Measurements from ENCODE around the gene OSER1.
"Not testable (repeated sequence)": the region's sequence is repeated elsewhere in the genome, so short reads cannot be mapped to it uniquely, and the experiment has no call there.

The OSER1 gene

GRCh38 chr20:44210406-44211176 lies at the start of gene OSER1:
Gene OSER1, minus strand, starts transcription at chr20:44210771. Its CDS starts 3,814 bp downstream, at chr20:44206957.
- DNase-seq, result peak; percentile 91 to 94

GRCh38 chr20:44258226-44258890 lies 47.8 kb upstream of the OSER1 start:
- no peak for DNase-seq

- no peak for DNase-seq
Observed at GRCh38 chr20:44256961-44257360, 46.4 kb upstream of the OSER1 start.

GRCh38 chr20:44255942-44256341 lies 45.4 kb upstream of the OSER1 start:
- DNase-seq, result no peak

DNA sequence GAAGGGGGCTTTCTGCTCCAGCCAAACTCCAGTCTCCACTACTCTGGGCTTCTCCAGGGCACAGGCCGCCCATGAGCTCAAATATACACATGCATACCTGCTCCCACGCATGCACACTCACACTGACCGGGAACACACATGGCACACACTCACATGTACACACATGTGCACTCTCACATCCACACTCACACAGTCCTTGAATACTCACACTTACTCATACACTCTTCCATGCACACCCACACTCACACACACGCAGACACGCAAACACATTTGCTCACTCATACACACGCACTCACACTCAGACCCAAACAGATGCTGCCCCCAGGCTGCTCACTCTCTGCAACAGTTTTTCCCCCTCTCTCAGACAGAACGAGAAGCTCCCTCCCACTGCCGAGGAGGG lies 43.5 kb upstream of the OSER1 start:
- DNase-seq, result no peak

DNA sequence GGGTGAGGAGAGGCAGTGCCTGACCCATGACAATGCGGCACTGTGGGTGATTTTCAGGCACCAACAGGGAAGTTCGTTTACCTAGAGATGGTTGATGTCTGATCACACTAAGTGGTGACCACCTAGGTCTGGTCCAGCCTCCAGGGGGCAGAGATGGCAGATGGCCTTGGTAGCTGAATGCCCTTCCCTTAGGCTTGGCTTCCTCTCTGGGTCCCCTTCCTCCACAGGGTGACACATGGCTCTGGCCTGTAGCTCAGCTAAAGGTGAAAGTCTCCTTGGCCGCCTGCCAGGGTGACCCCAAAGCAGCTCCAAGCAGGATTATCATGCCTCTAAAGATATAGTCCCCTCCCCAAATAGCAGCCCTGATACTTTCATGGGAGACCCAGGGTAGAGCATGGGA lies 43.0 kb upstream of the OSER1 start:
- DNase-seq, result no peak

GRCh38 chr20:44251284-44251683 lies 40.7 kb upstream of the OSER1 start:
- no peak for DNase-seq

DNA sequence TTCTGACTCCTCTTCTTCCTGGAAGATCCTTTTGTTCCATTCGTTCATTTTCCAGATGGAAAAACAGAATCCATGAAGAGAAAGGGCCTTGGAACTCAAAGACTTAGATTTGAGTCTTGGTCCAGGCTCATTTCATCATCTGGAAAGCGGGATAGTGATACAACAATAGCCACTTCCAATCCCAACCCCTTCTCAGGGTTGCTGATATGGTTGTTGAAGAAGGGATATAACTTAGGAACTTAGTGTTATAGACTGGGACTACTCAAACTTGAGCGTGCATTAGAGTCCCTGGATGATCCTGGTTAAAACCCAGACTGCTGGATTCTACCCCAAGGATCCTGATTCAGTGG lies 37.8 kb upstream of the OSER1 start:
- DNase-seq, result no peak

GRCh38 chr20:44247586-44248409 lies 37.2 kb upstream of the OSER1 start:
- no peak for DNase-seq

GRCh38 chr20:44247131-44247571 lies 36.6 kb upstream of the OSER1 start, which contains the start of gene GDAP1L1:
Gene GDAP1L1, plus strand, starts transcription at chr20:44247308. Its CDS starts 27 bp downstream, at chr20:44247335.
- peak; percentile 19 to 46 for DNase-seq

DNA sequence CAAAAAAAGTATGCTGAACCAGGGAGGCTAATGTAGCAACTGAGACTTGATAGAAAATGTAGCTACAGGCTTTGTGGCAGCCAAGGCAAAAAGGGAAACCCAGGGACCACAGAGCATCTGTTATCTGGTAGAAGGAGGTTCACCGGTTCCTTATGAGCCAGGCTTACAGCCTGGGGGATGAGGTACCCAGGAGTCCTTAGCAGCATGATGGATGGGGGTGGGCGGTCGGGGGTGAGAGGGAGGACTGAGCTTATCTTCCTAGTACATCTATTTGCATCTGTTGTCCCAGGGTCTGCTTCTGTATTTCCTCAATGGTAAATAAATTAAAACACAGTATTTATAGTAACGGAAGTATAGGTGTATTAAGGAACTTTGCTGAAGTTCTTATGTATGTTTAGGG lies 35.4 kb upstream of the OSER1 start:
- no peak for DNase-seq

- no peak for DNase-seq
Observed at GRCh38 chr20:44241796-44242195, 31.2 kb upstream of the OSER1 start.

DNA sequence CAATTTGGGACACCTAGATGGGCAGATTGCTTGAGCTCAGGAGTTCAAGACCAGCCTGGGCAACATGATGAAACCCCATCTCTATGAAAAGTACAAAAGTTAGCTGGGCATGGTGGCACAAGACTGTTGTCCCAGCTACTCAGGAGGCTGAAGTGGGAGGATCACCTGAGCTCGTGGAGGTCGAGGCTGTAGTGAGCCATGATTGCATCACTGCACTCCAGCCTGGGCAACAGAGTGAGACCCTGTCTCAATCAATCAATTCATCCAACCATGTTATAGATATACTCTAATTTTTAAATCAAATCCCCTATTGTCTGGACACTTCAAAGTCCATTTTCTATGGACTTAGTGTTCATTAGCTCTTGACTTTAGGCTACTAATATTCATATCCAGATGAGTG lies 26.3 kb upstream of the OSER1 start:
- DNase-seq, result not testable (repeated sequence)

DNA sequence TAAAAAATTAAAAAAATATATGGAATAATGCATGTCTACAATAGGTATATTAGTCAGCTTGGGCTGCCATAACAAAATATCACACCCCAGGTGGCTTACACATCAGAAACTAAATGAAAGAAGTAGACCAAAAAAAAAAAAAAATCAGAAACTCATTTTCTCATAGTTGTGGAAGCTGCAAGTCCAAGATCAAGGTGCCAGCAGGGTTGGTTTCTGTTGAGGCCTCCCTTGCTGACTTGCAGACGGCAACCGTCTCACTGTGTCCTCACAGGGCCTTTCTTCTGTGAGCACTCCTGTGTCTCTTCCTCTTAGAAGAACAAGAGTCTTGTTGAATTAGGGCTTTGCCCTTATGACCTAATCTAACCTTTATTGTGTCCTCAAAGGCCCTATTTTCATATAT lies 25.1 kb upstream of the OSER1 start:
- DNase-seq, result no peak

- no peak for DNase-seq
Observed at GRCh38 chr20:44234566-44235317, 24.2 kb upstream of the OSER1 start.

- DNase-seq, result no peak
Observed at GRCh38 chr20:44233436-44234016, 23.0 kb upstream of the OSER1 start.

GRCh38 chr20:44232469-44232856 lies 21.9 kb upstream of the OSER1 start:
- not testable (repeated sequence) for DNase-seq

DNA sequence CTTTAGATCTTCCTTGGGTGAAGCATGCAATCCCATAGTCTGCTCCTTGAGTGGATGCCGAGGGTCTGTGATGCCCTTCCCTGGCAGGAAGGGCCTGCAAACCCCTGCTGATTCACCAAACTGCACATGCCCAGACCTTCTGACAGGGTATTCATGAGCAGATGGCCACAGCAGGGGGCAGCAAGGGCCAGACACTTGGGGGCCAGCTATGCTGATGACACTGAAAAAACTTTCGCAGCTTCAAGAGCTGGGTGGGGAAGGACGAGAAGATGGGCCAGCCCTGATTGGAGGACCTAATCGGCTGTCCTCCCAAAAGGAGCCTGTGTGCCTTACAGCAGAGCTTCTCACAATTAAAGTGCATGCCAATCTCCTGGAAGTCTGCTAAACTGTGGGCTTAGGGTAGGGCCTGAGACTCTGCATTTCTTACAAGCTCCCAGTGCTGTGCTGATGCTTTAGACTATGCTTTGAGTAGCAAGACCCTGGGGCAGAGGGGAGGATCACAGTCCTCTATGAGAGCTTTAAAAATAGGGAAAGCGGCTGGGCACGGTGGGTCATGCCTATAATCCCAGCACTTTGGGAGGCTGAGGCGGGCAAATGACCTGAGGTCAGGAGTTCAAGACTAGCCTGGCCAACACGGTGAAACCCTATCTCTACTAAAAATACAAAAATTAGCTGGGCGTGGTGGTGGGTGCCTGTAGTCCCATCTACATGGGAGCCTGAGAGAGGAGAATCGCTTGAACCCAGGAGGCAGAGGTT lies 21.3 kb upstream of the OSER1 start:
- DNase-seq, result no peak

- DNase-seq, result no peak
Observed at GRCh38 chr20:44231193-44231592, 20.6 kb upstream of the OSER1 start.

- DNase-seq, result no peak
Observed at GRCh38 chr20:44228465-44229258, 18.1 kb upstream of the OSER1 start.

DNA sequence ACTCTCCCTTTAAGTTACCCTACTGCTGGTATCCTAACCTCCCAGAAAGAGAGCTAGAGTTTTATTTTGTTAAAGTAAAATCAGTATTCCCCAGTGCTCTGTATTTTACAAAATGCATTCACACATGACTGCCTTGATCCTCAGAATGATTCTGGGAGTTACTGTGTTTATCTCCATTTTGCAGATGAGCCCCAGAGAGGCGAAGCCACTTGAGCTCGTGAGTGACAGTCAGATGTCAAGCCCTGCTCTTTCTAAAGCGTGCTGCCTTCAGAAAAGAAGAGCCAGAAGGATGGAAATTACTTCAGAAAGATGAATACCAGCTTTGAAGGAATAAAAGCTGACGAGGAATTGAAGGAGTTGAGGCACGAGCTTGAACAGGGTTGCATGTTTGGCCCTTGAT lies 14.1 kb upstream of the OSER1 start:
- no peak for DNase-seq

All from SHP77 (cell line).